Measurements from ENCODE around the gene LYPD6.

The LYPD6 gene

DNA sequence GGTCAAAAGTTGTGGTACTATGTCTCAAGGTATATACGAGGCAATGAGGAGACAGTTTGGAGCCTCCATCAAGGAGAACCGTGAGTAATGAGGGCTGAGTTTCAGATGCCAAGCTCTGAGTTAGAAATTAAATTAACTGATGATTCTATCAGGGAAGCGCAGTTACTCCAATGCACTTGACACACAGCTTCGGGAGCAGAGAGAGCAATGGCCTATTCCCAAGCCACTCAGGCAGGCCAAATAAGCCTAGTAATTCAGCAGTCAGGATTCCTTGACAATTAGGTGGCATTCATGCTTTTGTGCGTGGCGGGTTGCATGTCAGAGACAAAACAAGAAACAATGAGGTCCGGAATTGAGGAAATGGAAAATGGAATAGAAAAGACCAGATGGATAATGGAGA is 134.0 kb downstream of the LYPD6 start:
- TF ChIP-seq, protein P1, sequence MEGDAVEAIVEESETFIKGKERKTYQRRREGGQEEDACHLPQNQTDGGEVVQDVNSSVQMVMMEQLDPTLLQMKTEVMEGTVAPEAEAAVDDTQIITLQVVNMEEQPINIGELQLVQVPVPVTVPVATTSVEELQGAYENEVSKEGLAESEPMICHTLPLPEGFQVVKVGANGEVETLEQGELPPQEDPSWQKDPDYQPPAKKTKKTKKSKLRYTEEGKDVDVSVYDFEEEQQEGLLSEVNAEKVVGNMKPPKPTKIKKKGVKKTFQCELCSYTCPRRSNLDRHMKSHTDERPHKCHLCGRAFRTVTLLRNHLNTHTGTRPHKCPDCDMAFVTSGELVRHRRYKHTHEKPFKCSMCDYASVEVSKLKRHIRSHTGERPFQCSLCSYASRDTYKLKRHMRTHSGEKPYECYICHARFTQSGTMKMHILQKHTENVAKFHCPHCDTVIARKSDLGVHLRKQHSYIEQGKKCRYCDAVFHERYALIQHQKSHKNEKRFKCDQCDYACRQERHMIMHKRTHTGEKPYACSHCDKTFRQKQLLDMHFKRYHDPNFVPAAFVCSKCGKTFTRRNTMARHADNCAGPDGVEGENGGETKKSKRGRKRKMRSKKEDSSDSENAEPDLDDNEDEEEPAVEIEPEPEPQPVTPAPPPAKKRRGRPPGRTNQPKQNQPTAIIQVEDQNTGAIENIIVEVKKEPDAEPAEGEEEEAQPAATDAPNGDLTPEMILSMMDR (conservative IDR thresholded peaks at IDR 0.05; ENCODE audit: low read depth, low read length) = no peak
- DNase-seq (ENCODE audit: low read depth) = no peak
- H3K4me3 ChIP-seq (ENCODE audit: low read length) = no peak overlapping the region

DNA sequence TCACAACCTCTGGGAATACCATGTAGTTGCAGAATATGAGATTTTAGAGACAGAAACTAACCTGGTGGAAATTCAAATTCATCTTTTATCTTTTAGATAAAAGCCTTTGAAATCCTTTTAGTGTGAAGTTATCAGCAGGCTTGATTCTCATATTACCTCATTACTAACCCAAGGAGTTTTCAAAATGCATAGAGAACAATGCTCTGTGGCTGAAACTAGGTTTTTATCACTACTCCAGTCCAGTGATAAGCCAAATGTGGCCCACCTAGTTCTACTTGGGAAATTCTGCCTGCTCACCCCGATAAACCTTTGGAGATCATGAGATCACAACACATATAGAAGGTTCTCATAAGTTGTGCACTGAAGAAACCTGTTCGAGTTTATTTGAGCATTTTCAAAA is 135.5 kb downstream of the LYPD6 start:
- no peak overlapping the region for H3K4me3 ChIP-seq (ENCODE audit: low read length)
- no peak for DNase-seq (ENCODE audit: low read depth)
- TF ChIP-seq, protein P1 (conservative IDR thresholded peaks at IDR 0.05; ENCODE audit: low read depth, low read length) = no peak

DNA sequence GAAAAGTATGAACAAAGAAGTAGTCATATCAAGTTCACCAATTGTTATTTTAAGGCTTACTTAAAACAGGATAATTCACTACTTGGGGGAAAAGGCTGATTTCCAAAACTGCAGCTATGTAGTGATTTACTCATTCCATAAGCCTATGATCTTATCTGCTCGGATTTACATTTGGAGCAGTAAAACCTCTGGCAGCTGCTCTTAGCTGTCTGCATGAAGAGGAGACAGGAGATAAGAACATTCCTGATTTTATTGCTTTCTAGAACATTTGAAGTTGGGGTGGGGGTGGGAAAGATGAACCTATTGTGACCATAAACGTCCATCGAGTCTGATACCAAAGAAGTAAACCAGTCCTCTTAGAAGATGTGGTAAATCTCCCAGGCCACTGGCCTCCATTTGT is 136.2 kb downstream of the LYPD6 start:
- TF ChIP-seq, protein P1 (conservative IDR thresholded peaks at IDR 0.05; ENCODE audit: low read depth, low read length) = no peak
- no peak overlapping the region for H3K4me3 ChIP-seq (ENCODE audit: low read length)
- DNase-seq (ENCODE audit: low read depth) = no peak

DNA sequence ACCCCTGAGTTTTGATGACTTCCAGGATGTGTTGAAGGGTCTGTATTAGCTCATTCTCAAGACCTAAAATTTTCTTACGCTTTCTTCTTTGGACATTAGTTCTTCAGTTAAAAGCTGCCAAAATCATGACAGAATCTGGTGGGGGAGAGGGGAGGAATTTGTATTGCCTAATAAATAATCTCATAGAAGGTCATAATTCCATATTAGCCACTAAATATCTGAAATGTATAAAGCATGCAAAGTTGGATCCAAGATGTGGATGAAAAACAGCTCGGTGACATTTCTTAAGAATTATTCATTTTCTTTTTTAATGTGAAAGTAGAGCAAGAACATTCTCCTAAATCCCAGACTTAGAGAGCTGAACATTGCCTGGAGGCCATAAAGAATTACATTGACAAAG is 137.0 kb downstream of the LYPD6 start:
- DNase-seq (ENCODE audit: low read depth) = no peak
- no peak overlapping the region for H3K4me3 ChIP-seq (ENCODE audit: low read length)
- TF ChIP-seq, protein P1 (conservative IDR thresholded peaks at IDR 0.05; ENCODE audit: low read depth, low read length) = no peak

DNA sequence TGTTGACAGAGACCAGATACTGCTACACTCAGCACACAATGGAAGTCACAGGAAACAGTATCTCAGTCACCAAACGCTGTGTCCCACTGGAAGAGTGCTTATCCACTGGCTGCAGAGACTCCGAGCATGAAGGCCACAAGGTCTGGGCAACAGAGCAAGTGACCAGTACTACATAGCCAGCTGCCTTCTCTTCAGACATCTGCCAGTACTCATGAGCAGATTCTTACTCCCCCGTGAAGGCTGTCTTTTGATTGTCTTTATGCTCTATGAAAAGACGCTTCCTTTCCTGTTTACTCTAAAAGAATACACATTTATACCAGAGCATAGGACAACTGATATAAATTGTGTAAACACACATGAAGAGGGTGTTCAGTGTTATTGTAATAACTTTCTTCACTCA is 138.2 kb downstream of the LYPD6 start:
- DNase-seq (ENCODE audit: low read depth) = no peak
- no peak overlapping the region for H3K4me3 ChIP-seq (ENCODE audit: low read length)
- TF ChIP-seq, protein P1 (conservative IDR thresholded peaks at IDR 0.05; ENCODE audit: low read depth, low read length) = no peak

DNA sequence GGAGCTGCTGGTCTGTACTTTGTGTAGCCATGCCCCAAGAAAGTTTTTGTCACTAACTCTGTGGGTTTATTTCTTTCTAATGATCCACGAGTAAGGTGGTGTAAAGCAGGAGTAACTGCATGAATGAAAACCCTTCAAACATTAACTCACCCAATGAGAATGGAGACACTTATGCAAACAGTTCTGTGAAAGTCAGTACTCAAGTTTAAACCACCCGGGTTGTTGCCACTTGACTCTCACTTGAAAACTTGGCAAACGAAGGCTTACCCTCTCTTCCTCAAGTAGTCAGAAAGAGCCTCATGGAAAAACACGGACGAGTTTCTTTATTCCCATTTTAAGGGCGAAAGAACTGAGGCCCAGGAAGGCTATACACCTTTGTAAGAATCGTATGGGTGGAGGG is 139.7 kb downstream of the LYPD6 start:
- TF ChIP-seq, protein P1 (conservative IDR thresholded peaks at IDR 0.05; ENCODE audit: low read depth, low read length) = no peak
- no peak for DNase-seq (ENCODE audit: low read depth)
- no peak overlapping the region for H3K4me3 ChIP-seq (ENCODE audit: low read length)

DNA sequence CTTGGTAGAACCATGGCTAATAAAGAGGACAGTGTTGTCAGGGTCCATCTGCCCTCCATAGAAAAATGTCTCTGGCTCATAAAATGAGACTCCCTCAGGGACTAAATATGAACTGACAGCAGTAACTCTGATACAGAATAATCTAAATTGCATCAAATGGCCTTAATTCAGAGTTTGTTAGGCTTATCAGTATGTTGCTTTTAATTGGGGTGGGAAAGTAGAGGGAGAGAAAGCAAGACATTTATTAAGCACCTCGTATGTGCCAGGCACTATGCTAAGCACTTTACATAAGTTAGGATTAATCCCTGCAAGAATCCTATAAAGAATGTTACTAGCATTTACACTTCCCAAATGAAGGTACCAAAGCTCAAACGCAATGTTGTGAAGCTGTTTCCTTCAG is 142.0 kb downstream of the LYPD6 start:
- DNase-seq (ENCODE audit: low read depth) = peak; percentile 86
- H3K4me3 ChIP-seq (ENCODE audit: low read length) = no peak overlapping the region
- TF ChIP-seq, protein P1 (conservative IDR thresholded peaks at IDR 0.05; ENCODE audit: low read depth, low read length) = no peak
